ENCODE measurements around the gene DGCR8. TPM values are rescaled to one million over a fixed set of nuclear protein-coding genes. Genes with fewer than 3 reads are reported as not detected.

The DGCR8 gene
- total RNA-seq, 1 donor, result 44.2 TPM

GRCh38 chr22:20117633-20118299, 37.7 kb downstream of the DGCR8 start:
- H3K36me3 ChIP-seq (ENCODE audit: insufficient read depth, low read length), result peaks cover 49% of the 10 kb centered on the region

GRCh38 chr22:20118300-20119020, 38.4 kb downstream of the DGCR8 start:
- peak overlapping the region; percentile 29 for H3K27ac ChIP-seq (ENCODE audit: low read depth, low read length)
- peaks cover 17% of the 10 kb centered on the region for H4K20me1 ChIP-seq (ENCODE audit: insufficient read depth, low read length)
- H3K4me1 ChIP-seq (ENCODE audit: insufficient read depth, low read length), result peaks cover 20% of the 10 kb centered on the region
- DNase-seq (ENCODE audit: insufficient read length, low spot score, missing footprints), result peak; percentile 95
- no peak for TF ChIP-seq CTCF (IDR thresholded peaks at IDR 0.05; ENCODE audit: extremely low read depth, low read depth, low read length)
- peak overlapping the region; percentile 99 for H3K4me3 ChIP-seq (ENCODE audit: insufficient read depth, low read length)
- H3K79me2 ChIP-seq (ENCODE audit: insufficient read depth, low read length), result peaks cover 89% of the 10 kb centered on the region
- no peaks in the 10 kb centered on the region for H3K9me3 ChIP-seq (ENCODE audit: low read depth, low read length)
- H2AFZ ChIP-seq (ENCODE audit: low read length), result peak overlapping the region; percentile 10
- no peaks in the 10 kb centered on the region for H3K27me3 ChIP-seq (ENCODE audit: insufficient read depth, low read length)
- peak overlapping the region; percentile 84 for H3K4me2 ChIP-seq (ENCODE audit: insufficient read depth, low read length)
- H3K36me3 ChIP-seq (ENCODE audit: insufficient read depth, low read length), result peaks cover 48% of the 10 kb centered on the region

More at GRCh38 chr22:20117633-20118299, 37.7 kb downstream of the DGCR8 start:
- Histone ChIP-seq H3K4me1 (ENCODE audit: insufficient read depth, low read length) (peaks cover 20% of the 10 kb centered on the region), H3K27me3 (ENCODE audit: insufficient read depth, low read length) (no peaks in the 10 kb centered on the region), H3K9me3 (ENCODE audit: low read depth, low read length) (no peaks in the 10 kb centered on the region), H2AFZ (ENCODE audit: low read length) (peak overlapping the region; percentile 10), H4K20me1 (ENCODE audit: insufficient read depth, low read length) (peaks cover 16% of the 10 kb centered on the region), H3K4me2 (ENCODE audit: insufficient read depth, low read length) (peak overlapping the region; percentile 84), H3K4me3 (ENCODE audit: insufficient read depth, low read length) (peak overlapping the region; percentile 99), H3K79me2 (ENCODE audit: insufficient read depth, low read length) (peaks cover 89% of the 10 kb centered on the region), H3K27ac (ENCODE audit: low read depth, low read length) (peak overlapping the region; percentile 29)
- no peak for TF ChIP-seq CTCF (IDR thresholded peaks at IDR 0.05; ENCODE audit: extremely low read depth, low read depth, low read length)
- DNase-seq (ENCODE audit: insufficient read length, low spot score, missing footprints), result peak; percentile 94

GRCh38 chr22:20121856-20122415, 41.9 kb downstream of the DGCR8 start:
- no peak overlapping the region for H3K4me2 ChIP-seq (ENCODE audit: insufficient read depth, low read length)
- H3K27ac ChIP-seq (ENCODE audit: low read depth, low read length), result no peak overlapping the region
- H2AFZ ChIP-seq (ENCODE audit: low read length), result no peak overlapping the region
- H3K36me3 ChIP-seq (ENCODE audit: insufficient read depth, low read length), result peaks cover 57% of the 10 kb centered on the region
- H3K4me1 ChIP-seq (ENCODE audit: insufficient read depth, low read length), result peaks cover 12% of the 10 kb centered on the region
- peaks cover 72% of the 10 kb centered on the region for H3K79me2 ChIP-seq (ENCODE audit: insufficient read depth, low read length)
- no peaks in the 10 kb centered on the region for H3K9me3 ChIP-seq (ENCODE audit: low read depth, low read length)
- H3K4me3 ChIP-seq (ENCODE audit: insufficient read depth, low read length), result no peak overlapping the region
- H3K27me3 ChIP-seq (ENCODE audit: insufficient read depth, low read length), result no peaks in the 10 kb centered on the region
- TF ChIP-seq CTCF (IDR thresholded peaks at IDR 0.05; ENCODE audit: extremely low read depth, low read depth, low read length), result no peak
- DNase-seq (ENCODE audit: insufficient read length, low spot score, missing footprints), result no peak
- H4K20me1 ChIP-seq (ENCODE audit: insufficient read depth, low read length), result peaks cover 25% of the 10 kb centered on the region

All from osteoblast (primary cell).